Measurements from ENCODE around the gene CMTM3.

CMTM3 gene

DNA sequence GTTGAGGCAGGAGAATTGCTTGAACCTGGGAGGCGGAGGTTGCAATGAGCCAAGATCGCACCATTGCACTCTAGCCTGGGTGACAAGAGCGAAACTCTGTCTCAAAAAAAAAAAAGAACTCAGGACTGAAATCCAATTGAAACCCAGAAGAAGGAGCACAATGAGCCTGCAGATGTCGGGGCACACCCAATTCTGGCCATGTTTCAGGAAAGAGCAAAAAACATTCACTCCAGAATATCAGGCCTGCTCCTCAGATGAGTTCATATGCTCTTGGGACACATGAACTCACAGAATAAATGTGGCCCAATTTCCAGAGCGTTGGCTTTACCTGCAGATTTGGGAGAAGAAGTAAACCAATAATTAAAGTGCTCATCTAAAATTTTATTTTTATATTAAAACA is 28.2 kb upstream of the CMTM3 start:
- H3K4me3 ChIP-seq (replicated peaks; ENCODE audit: insufficient read depth, low read length), result no peak overlapping the region
- TF ChIP-seq GABPA (IDR thresholded peaks at IDR 0.05; ENCODE audit: low read depth), result no peak
- H3K27me3 ChIP-seq (ENCODE audit: insufficient read depth, poor library complexity, severe bottlenecking), result no peaks in the 10 kb centered on the region
- DNase-seq (ENCODE audit: low read depth in 1 of 2, low spot score in 1 of 2), result no peak
- no peak overlapping the region for H3K27ac ChIP-seq (replicated peaks)

DNA sequence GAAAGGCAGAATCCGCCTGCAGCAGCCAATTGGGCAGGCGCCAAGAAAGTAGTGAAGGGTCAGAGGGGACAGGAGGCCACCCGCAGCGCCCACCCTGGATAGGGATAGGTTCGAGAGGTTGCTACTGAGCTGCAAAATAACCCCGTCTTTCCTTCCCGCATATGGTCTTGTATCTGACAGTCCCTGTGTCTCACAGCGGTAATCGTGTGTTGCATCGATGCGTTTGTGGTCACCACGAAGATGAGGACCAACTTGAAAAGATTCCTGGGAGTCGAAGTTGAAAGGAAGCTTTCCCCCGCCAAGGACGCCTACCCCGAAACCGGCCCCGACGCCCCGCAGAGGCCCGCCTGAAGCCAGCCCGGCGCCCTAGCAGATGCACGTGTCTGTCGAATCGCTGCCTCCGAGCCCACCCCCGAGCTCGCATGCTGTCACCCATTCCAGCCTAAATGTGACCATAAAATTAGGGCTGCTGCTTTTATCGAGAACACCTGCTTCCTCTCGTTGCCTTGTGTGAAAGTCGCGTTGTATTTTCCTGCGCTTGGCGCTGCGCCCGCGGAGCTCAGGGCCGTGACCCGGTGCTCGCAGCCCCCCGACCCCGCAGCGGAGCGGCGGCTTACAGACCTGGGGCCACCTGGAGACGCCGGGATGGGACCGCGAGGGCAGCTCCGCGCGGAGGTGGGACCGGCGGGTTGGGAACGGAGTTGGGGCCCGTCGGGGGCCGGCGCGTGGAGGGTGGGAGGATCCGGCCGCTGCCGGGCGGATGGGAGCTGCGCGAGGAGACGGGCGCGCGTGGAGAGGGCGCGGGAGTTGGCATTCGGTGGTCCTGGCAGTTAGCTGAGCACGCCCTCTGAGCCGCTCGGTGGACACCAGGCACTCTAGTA is 25.6 kb upstream of the CMTM3 start, which contains the start of gene CMTM2:
TSS of gene CMTM2 (plus strand) at position 813 of the 881 bp plus-strand sequence. CDS start 145 bp downstream, outside the sequence.
- no peak for DNase-seq (ENCODE audit: low read depth in 1 of 2, low spot score in 1 of 2)
- no peak within 1 kb of the TSS for H3K27ac ChIP-seq (replicated peaks)
- no peak within 1 kb of the TSS for H3K4me3 ChIP-seq (replicated peaks; ENCODE audit: insufficient read depth, low read length)
- TF ChIP-seq, protein P1, sequence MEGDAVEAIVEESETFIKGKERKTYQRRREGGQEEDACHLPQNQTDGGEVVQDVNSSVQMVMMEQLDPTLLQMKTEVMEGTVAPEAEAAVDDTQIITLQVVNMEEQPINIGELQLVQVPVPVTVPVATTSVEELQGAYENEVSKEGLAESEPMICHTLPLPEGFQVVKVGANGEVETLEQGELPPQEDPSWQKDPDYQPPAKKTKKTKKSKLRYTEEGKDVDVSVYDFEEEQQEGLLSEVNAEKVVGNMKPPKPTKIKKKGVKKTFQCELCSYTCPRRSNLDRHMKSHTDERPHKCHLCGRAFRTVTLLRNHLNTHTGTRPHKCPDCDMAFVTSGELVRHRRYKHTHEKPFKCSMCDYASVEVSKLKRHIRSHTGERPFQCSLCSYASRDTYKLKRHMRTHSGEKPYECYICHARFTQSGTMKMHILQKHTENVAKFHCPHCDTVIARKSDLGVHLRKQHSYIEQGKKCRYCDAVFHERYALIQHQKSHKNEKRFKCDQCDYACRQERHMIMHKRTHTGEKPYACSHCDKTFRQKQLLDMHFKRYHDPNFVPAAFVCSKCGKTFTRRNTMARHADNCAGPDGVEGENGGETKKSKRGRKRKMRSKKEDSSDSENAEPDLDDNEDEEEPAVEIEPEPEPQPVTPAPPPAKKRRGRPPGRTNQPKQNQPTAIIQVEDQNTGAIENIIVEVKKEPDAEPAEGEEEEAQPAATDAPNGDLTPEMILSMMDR (IDR thresholded peaks at IDR 0.05; ENCODE audit: insufficient read depth, low read length), result no peak
- TF ChIP-seq SPI1 (IDR thresholded peaks at IDR 0.05; ENCODE audit: borderline replicate concordance, low read depth) (no peak), GABPA (IDR thresholded peaks at IDR 0.05; ENCODE audit: low read depth) (no peak), POLR2AphosphoS5 (IDR thresholded peaks at IDR 0.05; ENCODE audit: low read depth) (no peak)
- TF ChIP-seq, protein P2, sequence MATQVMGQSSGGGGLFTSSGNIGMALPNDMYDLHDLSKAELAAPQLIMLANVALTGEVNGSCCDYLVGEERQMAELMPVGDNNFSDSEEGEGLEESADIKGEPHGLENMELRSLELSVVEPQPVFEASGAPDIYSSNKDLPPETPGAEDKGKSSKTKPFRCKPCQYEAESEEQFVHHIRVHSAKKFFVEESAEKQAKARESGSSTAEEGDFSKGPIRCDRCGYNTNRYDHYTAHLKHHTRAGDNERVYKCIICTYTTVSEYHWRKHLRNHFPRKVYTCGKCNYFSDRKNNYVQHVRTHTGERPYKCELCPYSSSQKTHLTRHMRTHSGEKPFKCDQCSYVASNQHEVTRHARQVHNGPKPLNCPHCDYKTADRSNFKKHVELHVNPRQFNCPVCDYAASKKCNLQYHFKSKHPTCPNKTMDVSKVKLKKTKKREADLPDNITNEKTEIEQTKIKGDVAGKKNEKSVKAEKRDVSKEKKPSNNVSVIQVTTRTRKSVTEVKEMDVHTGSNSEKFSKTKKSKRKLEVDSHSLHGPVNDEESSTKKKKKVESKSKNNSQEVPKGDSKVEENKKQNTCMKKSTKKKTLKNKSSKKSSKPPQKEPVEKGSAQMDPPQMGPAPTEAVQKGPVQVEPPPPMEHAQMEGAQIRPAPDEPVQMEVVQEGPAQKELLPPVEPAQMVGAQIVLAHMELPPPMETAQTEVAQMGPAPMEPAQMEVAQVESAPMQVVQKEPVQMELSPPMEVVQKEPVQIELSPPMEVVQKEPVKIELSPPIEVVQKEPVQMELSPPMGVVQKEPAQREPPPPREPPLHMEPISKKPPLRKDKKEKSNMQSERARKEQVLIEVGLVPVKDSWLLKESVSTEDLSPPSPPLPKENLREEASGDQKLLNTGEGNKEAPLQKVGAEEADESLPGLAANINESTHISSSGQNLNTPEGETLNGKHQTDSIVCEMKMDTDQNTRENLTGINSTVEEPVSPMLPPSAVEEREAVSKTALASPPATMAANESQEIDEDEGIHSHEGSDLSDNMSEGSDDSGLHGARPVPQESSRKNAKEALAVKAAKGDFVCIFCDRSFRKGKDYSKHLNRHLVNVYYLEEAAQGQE (IDR thresholded peaks at IDR 0.05; ENCODE audit: insufficient replicate concordance, low read depth), result no peak
- H3K27me3 ChIP-seq (ENCODE audit: insufficient read depth, poor library complexity, severe bottlenecking), result no peaks in the 10 kb centered on the region

DNA sequence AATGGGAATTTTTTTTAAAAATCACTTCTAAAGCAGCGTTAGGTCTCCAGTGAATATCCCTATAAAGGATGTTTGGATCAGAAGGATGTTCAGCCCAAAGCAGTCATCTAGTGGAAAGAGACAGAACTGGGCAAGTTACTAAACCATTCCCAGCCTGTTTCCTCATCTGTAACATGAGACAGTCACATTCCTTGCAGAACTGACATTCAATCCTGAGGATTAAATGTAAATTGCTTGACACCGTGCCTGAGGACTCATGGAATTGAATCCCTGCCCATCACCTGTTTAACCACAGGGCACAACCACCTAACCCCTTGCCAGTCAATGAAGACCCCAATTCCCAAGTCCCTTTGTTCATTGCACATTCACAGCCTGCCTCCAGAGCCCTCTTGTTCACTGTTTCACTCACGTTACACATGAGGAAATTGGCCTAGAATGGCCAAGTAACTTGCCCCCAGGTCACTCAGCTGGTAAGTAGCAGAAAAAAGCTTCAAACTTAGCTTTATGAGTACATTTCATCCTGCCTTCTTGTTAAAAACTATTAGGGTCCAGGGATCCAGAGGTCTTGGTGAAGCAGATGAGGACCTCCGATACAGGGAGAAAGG is 23.8 kb upstream of the CMTM3 start:
- H3K27me3 ChIP-seq (ENCODE audit: insufficient read depth, poor library complexity, severe bottlenecking), result no peaks in the 10 kb centered on the region
- TF ChIP-seq SPI1 (IDR thresholded peaks at IDR 0.05; ENCODE audit: borderline replicate concordance, low read depth) (no peak), POLR2AphosphoS5 (IDR thresholded peaks at IDR 0.05; ENCODE audit: low read depth) (no peak), GABPA (IDR thresholded peaks at IDR 0.05; ENCODE audit: low read depth) (no peak)
- TF ChIP-seq, protein P1 (IDR thresholded peaks at IDR 0.05; ENCODE audit: insufficient read depth, low read length), result no peak
- TF ChIP-seq, protein P2 (IDR thresholded peaks at IDR 0.05; ENCODE audit: insufficient replicate concordance, low read depth), result no peak
- DNase-seq (ENCODE audit: low read depth in 1 of 2, low spot score in 1 of 2), result no peak
- H3K27ac ChIP-seq (replicated peaks), result no peak overlapping the region
- no peak overlapping the region for H3K4me3 ChIP-seq (replicated peaks; ENCODE audit: insufficient read depth, low read length)

DNA sequence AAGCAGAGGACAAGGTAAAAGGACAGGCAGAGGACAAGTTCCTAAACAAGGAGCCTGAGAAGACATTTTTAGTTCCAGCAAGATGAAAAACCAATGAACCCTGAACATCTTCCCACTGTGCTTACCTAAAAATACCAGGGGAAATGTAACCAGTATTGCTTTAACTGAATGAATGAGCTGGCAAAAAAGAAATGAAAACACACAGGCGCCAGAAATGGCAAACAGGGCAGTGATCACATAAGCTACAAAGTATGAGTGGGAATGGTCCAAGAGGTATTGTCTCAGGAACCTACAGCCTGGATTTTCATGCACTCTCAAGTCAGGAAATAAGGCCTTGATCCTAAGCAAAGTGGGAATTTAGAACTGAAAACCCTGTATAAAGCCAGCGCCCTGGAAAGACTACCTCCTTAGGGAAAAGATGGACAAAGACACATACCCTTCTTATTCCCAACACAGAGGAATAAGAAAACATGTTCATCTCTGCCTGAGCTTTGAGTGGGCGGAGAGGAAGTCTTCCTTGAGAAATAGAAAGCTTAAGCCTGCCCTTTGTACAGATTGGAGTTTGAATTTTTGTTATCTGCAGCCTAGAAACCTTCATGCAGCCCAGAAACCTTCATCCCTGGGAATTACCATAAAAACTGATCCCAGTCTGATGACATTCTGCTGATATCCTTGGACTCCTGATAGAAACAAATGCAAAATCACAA is 23.1 kb upstream of the CMTM3 start:
- no peak for DNase-seq (ENCODE audit: low read depth in 1 of 2, low spot score in 1 of 2)
- no peak overlapping the region for H3K27ac ChIP-seq (replicated peaks)
- no peaks in the 10 kb centered on the region for H3K27me3 ChIP-seq (ENCODE audit: insufficient read depth, poor library complexity, severe bottlenecking)
- H3K4me3 ChIP-seq (replicated peaks; ENCODE audit: insufficient read depth, low read length), result no peak overlapping the region
- TF ChIP-seq, protein P2 (IDR thresholded peaks at IDR 0.05; ENCODE audit: insufficient replicate concordance, low read depth), result no peak
- TF ChIP-seq POLR2AphosphoS5 (IDR thresholded peaks at IDR 0.05; ENCODE audit: low read depth) (no peak), GABPA (IDR thresholded peaks at IDR 0.05; ENCODE audit: low read depth) (no peak), SPI1 (IDR thresholded peaks at IDR 0.05; ENCODE audit: borderline replicate concordance, low read depth) (no peak)
- TF ChIP-seq, protein P1 (IDR thresholded peaks at IDR 0.05; ENCODE audit: insufficient read depth, low read length), result no peak

All from HL-60 (cell line).